ENCODE measurements around the gene NOP53. TPM values are rescaled to one million over a fixed set of nuclear protein-coding genes. Genes with fewer than 3 reads are reported as not detected.

NOP53 gene
- total and polyA plus RNA-seq, 2 experiments from 2014 or later = 167 to 192 TPM

GRCh38 chr19:47806435-47806834, 61.1 kb downstream of the NOP53 start:
- H4K20me1 ChIP-seq (replicated peaks; ENCODE audit: insufficient read depth) = no peaks in the 10 kb centered on the region
- no peaks in the 10 kb centered on the region for H3K9me2 ChIP-seq (ENCODE audit: insufficient read depth)
- Mint-ChIP-seq H3K4me1 (no peaks in the 10 kb centered on the region), H3K9me3 (no peaks in the 10 kb centered on the region), H3K36me3 (ENCODE audit: low read depth) (no peaks in the 10 kb centered on the region), H3K27me3 (ENCODE audit: insufficient read depth, low read depth, poor library complexity) (peaks cover 6% of the 10 kb centered on the region), H3K4me3 (no peak overlapping the region), H3K27ac (no peak overlapping the region)
- no peaks in the 10 kb centered on the region for H3K36me3 ChIP-seq (ENCODE audit: insufficient read depth)
- no peak overlapping the region for H3K4me2 ChIP-seq
- ATAC-seq (no peak), DNase-seq (ENCODE audit: low spot score) (no peak)
- H3K4me3 ChIP-seq = no peak overlapping the region
- H3F3A ChIP-seq (replicated peaks; ENCODE audit: low read depth) = no peaks in the 10 kb centered on the region
- H3K4me1 ChIP-seq (ENCODE audit: insufficient read depth) = no peaks in the 10 kb centered on the region
- no peak overlapping the region for H2AFZ ChIP-seq
- TF ChIP-seq ETS1 (IDR thresholded peaks at IDR 0.05) = no peak
- TF ChIP-seq, protein P1, sequence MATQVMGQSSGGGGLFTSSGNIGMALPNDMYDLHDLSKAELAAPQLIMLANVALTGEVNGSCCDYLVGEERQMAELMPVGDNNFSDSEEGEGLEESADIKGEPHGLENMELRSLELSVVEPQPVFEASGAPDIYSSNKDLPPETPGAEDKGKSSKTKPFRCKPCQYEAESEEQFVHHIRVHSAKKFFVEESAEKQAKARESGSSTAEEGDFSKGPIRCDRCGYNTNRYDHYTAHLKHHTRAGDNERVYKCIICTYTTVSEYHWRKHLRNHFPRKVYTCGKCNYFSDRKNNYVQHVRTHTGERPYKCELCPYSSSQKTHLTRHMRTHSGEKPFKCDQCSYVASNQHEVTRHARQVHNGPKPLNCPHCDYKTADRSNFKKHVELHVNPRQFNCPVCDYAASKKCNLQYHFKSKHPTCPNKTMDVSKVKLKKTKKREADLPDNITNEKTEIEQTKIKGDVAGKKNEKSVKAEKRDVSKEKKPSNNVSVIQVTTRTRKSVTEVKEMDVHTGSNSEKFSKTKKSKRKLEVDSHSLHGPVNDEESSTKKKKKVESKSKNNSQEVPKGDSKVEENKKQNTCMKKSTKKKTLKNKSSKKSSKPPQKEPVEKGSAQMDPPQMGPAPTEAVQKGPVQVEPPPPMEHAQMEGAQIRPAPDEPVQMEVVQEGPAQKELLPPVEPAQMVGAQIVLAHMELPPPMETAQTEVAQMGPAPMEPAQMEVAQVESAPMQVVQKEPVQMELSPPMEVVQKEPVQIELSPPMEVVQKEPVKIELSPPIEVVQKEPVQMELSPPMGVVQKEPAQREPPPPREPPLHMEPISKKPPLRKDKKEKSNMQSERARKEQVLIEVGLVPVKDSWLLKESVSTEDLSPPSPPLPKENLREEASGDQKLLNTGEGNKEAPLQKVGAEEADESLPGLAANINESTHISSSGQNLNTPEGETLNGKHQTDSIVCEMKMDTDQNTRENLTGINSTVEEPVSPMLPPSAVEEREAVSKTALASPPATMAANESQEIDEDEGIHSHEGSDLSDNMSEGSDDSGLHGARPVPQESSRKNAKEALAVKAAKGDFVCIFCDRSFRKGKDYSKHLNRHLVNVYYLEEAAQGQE (IDR thresholded peaks at IDR 0.05; ENCODE audit: unreplicated experiment) = no peak
- TF ChIP-seq, protein P2, sequence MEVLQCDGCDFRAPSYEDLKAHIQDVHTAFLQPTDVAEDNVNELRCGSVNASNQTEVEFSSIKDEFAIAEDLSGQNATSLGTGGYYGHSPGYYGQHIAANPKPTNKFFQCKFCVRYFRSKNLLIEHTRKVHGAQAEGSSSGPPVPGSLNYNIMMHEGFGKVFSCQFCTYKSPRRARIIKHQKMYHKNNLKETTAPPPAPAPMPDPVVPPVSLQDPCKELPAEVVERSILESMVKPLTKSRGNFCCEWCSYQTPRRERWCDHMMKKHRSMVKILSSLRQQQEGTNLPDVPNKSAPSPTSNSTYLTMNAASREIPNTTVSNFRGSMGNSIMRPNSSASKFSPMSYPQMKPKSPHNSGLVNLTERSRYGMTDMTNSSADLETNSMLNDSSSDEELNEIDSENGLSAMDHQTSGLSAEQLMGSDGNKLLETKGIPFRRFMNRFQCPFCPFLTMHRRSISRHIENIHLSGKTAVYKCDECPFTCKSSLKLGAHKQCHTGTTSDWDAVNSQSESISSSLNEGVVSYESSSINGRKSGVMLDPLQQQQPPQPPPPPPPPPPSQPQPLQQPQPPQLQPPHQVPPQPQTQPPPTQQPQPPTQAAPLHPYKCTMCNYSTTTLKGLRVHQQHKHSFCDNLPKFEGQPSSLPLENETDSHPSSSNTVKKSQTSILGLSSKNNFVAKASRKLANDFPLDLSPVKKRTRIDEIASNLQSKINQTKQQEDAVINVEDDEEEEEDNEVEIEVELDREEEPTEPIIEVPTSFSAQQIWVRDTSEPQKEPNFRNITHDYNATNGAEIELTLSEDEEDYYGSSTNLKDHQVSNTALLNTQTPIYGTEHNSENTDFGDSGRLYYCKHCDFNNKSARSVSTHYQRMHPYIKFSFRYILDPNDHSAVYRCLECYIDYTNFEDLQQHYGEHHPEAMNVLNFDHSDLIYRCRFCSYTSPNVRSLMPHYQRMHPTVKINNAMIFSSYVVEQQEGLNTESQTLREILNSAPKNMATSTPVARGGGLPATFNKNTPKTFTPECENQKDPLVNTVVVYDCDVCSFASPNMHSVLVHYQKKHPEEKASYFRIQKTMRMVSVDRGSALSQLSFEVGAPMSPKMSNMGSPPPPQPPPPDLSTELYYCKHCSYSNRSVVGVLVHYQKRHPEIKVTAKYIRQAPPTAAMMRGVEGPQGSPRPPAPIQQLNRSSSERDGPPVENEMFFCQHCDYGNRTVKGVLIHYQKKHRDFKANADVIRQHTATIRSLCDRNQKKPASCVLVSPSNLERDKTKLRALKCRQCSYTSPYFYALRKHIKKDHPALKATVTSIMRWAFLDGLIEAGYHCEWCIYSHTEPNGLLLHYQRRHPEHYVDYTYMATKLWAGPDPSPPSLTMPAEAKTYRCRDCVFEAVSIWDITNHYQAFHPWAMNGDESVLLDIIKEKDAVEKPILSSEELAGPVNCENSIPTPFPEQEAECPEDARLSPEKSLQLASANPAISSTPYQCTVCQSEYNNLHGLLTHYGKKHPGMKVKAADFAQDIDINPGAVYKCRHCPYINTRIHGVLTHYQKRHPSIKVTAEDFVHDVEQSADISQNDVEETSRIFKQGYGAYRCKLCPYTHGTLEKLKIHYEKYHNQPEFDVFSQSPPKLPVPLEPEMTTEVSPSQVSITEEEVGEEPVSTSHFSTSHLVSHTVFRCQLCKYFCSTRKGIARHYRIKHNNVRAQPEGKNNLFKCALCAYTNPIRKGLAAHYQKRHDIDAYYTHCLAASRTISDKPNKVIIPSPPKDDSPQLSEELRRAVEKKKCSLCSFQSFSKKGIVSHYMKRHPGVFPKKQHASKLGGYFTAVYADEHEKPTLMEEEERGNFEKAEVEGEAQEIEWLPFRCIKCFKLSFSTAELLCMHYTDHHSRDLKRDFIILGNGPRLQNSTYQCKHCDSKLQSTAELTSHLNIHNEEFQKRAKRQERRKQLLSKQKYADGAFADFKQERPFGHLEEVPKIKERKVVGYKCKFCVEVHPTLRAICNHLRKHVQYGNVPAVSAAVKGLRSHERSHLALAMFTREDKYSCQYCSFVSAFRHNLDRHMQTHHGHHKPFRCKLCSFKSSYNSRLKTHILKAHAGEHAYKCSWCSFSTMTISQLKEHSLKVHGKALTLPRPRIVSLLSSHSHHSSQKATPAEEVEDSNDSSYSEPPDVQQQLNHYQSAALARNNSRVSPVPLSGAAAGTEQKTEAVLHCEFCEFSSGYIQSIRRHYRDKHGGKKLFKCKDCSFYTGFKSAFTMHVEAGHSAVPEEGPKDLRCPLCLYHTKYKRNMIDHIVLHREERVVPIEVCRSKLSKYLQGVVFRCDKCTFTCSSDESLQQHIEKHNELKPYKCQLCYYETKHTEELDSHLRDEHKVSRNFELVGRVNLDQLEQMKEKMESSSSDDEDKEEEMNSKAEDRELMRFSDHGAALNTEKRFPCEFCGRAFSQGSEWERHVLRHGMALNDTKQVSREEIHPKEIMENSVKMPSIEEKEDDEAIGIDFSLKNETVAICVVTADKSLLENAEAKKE (CRISPR knock-in tag; IDR thresholded peaks at IDR 0.05) = no peak
- TF ChIP-seq EZH2phosphoT487 (IDR thresholded peaks at IDR 0.05; ENCODE audit: unreplicated experiment) = no peak
- TF ChIP-seq NANOG (IDR thresholded peaks at IDR 0.05; ENCODE audit: borderline replicate concordance) = no peak
- TF ChIP-seq, protein P3, sequence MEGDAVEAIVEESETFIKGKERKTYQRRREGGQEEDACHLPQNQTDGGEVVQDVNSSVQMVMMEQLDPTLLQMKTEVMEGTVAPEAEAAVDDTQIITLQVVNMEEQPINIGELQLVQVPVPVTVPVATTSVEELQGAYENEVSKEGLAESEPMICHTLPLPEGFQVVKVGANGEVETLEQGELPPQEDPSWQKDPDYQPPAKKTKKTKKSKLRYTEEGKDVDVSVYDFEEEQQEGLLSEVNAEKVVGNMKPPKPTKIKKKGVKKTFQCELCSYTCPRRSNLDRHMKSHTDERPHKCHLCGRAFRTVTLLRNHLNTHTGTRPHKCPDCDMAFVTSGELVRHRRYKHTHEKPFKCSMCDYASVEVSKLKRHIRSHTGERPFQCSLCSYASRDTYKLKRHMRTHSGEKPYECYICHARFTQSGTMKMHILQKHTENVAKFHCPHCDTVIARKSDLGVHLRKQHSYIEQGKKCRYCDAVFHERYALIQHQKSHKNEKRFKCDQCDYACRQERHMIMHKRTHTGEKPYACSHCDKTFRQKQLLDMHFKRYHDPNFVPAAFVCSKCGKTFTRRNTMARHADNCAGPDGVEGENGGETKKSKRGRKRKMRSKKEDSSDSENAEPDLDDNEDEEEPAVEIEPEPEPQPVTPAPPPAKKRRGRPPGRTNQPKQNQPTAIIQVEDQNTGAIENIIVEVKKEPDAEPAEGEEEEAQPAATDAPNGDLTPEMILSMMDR (conservative IDR thresholded peaks at IDR 0.05; ENCODE audit: low read depth in 2 of 2) = no peak
- no peak for TF ChIP-seq ZNF331 (CRISPR knock-in tag; IDR thresholded peaks at IDR 0.05; ENCODE audit: low read depth)
- no peak for TF ChIP-seq JUNB (IDR thresholded peaks at IDR 0.05; ENCODE audit: unreplicated experiment)
- no peak for TF ChIP-seq POLR2AphosphoS5 (IDR thresholded peaks at IDR 0.05; ENCODE audit: low read depth)
- TF ChIP-seq CREB1 (CRISPR knock-in tag; IDR thresholded peaks at IDR 0.05; ENCODE audit: low read depth) = no peak
- TF ChIP-seq STAT1 (IDR thresholded peaks at IDR 0.05; ENCODE audit: unreplicated experiment) = no peak
- no peak for TF ChIP-seq ZNF114 (CRISPR knock-in tag; IDR thresholded peaks at IDR 0.05)
- TF ChIP-seq EZH2 (IDR thresholded peaks at IDR 0.05; ENCODE audit: low read depth, unreplicated experiment) = no peak
- no peaks in the 10 kb centered on the region for H3K27me3 ChIP-seq (ENCODE audit: insufficient read depth)
- H3K27ac ChIP-seq (ENCODE audit: low read depth) = no peak overlapping the region
- no peaks in the 10 kb centered on the region for H3K79me2 ChIP-seq (replicated peaks; ENCODE audit: insufficient read depth)
